PFSK-1 (cell line): ENCODE results near the gene ADGRF1.

ENCODE experiments used
- FOXP2 ChIP-seq: optimal IDR thresholded peaks from 2 replicates; pipeline ENCODE3; 2011; ENCODE audit warnings: borderline replicate concordance, control low read depth, inconsistent platforms; ENCODE audit not compliant: insufficient read depth; ENCODE audit errors: extremely low read length, extremely low read depth
- POLR2AphosphoS5 ChIP-seq: IDR thresholded peaks from 2 replicates; pipeline ENCODE4 v1.6.1; 2012; ENCODE audit warnings: low read depth, mild to moderate bottlenecking, control low read depth, low read length, moderate library complexity
- REST ChIP-seq, 2 experiments: IDR thresholded peaks; 2 replicates each; pipeline versions ENCODE4 v1.6.1 to v1.8.0; 2011 to 2012; ENCODE audit warnings: low read depth in 2 of 2, low read length in 2 of 2, control low read depth in 1 of 2, inconsistent platforms in 1 of 2, mild to moderate bottlenecking in 1 of 2, moderate library complexity in 1 of 2; ENCODE audit not compliant: insufficient read depth in 1 of 2
- SIN3A ChIP-seq: IDR thresholded peaks from 2 replicates; pipeline ENCODE4 v1.6.1; 2012; ENCODE audit warnings: mild to moderate bottlenecking, low read length, moderate library complexity, borderline replicate concordance; ENCODE audit not compliant: insufficient read depth
- TAF1 ChIP-seq: IDR thresholded peaks from 2 replicates; pipeline ENCODE4 v1.6.1; 2012; ENCODE audit warnings: low read length, control low read depth, borderline replicate concordance; ENCODE audit not compliant: insufficient read depth

ADGRF1 gene

GRCh38 chr6:47069156-47069555 lies 27.0 kb upstream of the ADGRF1 start:
- TF ChIP-seq FOXP2 (no peak), TAF1 (no peak), POLR2AphosphoS5 (no peak), REST (IDR thresholded peaks at IDR 0.05; ENCODE audit: insufficient read depth in 1 of 2, low read depth in 2 of 2, low read length in 2 of 2) (no peak), SIN3A (no peak)

DNA sequence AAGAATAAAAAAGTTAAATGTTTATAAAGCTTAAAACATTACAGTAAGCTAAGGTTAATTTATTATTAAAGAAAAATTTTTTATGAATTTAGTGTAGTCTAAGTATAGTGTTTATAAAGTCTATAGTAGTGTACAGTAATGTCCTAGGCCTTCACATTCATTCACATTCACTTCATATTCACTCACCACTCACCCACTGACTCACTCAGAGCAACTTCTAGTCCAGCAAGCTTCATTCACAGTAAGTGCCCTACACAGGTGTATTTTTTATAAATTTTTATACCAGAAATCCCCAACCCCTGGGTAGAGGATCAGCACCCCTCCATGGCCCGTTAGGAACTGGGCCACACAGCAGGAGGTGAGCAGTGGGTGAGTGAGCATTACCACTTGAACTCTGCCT lies 24.3 kb upstream of the ADGRF1 start:
- TF ChIP-seq TAF1 (no peak), SIN3A (no peak), REST (IDR thresholded peaks at IDR 0.05; ENCODE audit: insufficient read depth in 1 of 2, low read depth in 2 of 2, low read length in 2 of 2) (no peak), POLR2AphosphoS5 (no peak), FOXP2 (no peak)

- no peak for TF ChIP-seq FOXP2
- TF ChIP-seq TAF1: no peak
- TF ChIP-seq POLR2AphosphoS5: no peak
- TF ChIP-seq SIN3A: no peak
- TF ChIP-seq REST (IDR thresholded peaks at IDR 0.05; ENCODE audit: insufficient read depth in 1 of 2, low read depth in 2 of 2, low read length in 2 of 2): no peak
These were observed 22.1 kb upstream of the ADGRF1 start for GRCh38 chr6:47064274-47064673.

- TF ChIP-seq REST (IDR thresholded peaks at IDR 0.05; ENCODE audit: insufficient read depth in 1 of 2, low read depth in 2 of 2, low read length in 2 of 2): no peak
- TF ChIP-seq POLR2AphosphoS5: no peak
- no peak for TF ChIP-seq TAF1
- TF ChIP-seq FOXP2: no peak
- no peak for TF ChIP-seq SIN3A
These were observed 20.2 kb upstream of the ADGRF1 start for GRCh38 chr6:47062346-47062745.
